GM23248 (cell line): ENCODE measurements around the gene CAPN13.

ENCODE experiments used
- EZH2 ChIP-seq: fragments of 200-600 bp; sonication (generic); IDR thresholded peaks from 2 replicates; pipeline ENCODE4 v1.6.1; 2018; ENCODE audit warnings: antibody characterized with exemption, mild to moderate bottlenecking; ENCODE audit not compliant: insufficient read depth, poor library complexity, severe bottlenecking
- EZH2phosphoT487 ChIP-seq: fragments of 200-600 bp; sonication (generic); IDR thresholded peaks from 2 replicates; pipeline ENCODE4 v1.6.1; 2018; ENCODE audit warnings: antibody characterized with exemption, moderate library complexity, mild to moderate bottlenecking, low read depth; ENCODE audit not compliant: insufficient read depth

GRCh38 chr2:30780776-30781330, 26.4 kb downstream of the CAPN13 start:
- TF ChIP-seq EZH2 (no peak), EZH2phosphoT487 (no peak)
